Measurements from ENCODE around the gene RYR1.

DNA sequence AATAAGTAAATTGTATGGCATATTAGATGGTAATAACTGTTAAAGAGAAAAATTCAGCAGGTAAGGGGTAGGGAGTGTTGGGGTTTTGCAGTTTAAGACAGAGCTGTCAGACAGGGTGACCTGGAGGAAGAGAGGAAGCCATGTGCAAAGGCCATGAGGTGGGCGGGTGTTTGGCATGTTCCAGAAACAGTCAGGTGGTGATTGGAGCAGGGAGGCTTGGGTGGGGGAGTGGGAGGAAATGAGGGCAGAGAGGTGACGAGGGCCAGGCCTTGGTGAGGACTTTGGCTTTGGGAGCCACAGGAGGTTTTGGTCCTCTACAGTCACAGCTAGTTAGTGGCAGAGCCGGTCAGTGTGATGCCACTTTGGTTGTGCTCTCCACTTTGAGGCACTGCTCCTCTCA, 20.1 kb downstream of the RYR1 start:
- TF ChIP-seq EZH2 (IDR thresholded peaks at IDR 0.05; ENCODE audit: insufficient read depth, poor library complexity, severe bottlenecking) (no peak), EZH2phosphoT487 (IDR thresholded peaks at IDR 0.05; ENCODE audit: insufficient read depth, low read depth) (no peak)

Data from GM23248 (cell line).